UCSD-AML1 (cell line): ENCODE measurements around the gene CDK9.
A peak's percentile ranks its signal among the peaks of the same experiment; 100 is the strongest.

ENCODE experiments used
- DNase-seq: peaks from one replicate; lab custom pipeline; 2025; ENCODE audit not compliant: unreplicated experiment; lab: John Stamatoyannopoulos, UW

CDK9 gene

GRCh38 chr9:127801955-127802575 lies 16.2 kb downstream of the CDK9 start:
- no peak for DNase-seq

- peak; percentile 91 for DNase-seq
Observed at GRCh38 chr9:127802576-127803443, 17.0 kb downstream of the CDK9 start, which contains the start of gene FPGS. Gene FPGS (plus strand): TSS chr9:127802882. CDS start chr9:127802925, 43 bp downstream.

- DNase-seq, result no peak
Observed at GRCh38 chr9:127803507-127804352, 17.9 kb downstream of the CDK9 start.

- peak; percentile 61 for DNase-seq
Observed at GRCh38 chr9:127805620-127806019, 19.8 kb downstream of the CDK9 start.

GRCh38 chr9:127806871-127807270 lies 21.0 kb downstream of the CDK9 start:
- no peak for DNase-seq

GRCh38 chr9:127808347-127809001 lies 22.6 kb downstream of the CDK9 start:
- DNase-seq, result no peak

GRCh38 chr9:127809002-127809539 lies 23.2 kb downstream of the CDK9 start:
- no peak for DNase-seq

GRCh38 chr9:127809540-127810377 lies 23.9 kb downstream of the CDK9 start:
- DNase-seq, result no peak

- DNase-seq, result no peak
Observed at GRCh38 chr9:127810378-127811187, 24.7 kb downstream of the CDK9 start.

- no peak for DNase-seq
Observed at GRCh38 chr9:127812011-127812410, 26.2 kb downstream of the CDK9 start.

- no peak for DNase-seq
Observed at GRCh38 chr9:127812936-127813675, 27.3 kb downstream of the CDK9 start.

GRCh38 chr9:127813686-127814226 lies 27.9 kb downstream of the CDK9 start:
- DNase-seq, result no peak

- DNase-seq, result no peak
Observed at GRCh38 chr9:127814619-127815511, 29.0 kb downstream of the CDK9 start.

- DNase-seq, result no peak
Observed at GRCh38 chr9:127815512-127816361, 29.9 kb downstream of the CDK9 start.

- no peak for DNase-seq
Observed at GRCh38 chr9:127816362-127816725, 30.5 kb downstream of the CDK9 start.

- no peak for DNase-seq
Observed at GRCh38 chr9:127816728-127817127, 30.9 kb downstream of the CDK9 start.
